ENCODE data around the gene COPS9. TPM values are rescaled to one million over a fixed set of nuclear protein-coding genes. Genes with fewer than 3 reads are reported as not detected.
A peak's percentile ranks its signal among the peaks of the same experiment; 100 is the strongest.

The COPS9 gene
- total RNA-seq, 4 donors from 2014 or later = 13.1 to 124 (median 72.1) TPM

DNA sequence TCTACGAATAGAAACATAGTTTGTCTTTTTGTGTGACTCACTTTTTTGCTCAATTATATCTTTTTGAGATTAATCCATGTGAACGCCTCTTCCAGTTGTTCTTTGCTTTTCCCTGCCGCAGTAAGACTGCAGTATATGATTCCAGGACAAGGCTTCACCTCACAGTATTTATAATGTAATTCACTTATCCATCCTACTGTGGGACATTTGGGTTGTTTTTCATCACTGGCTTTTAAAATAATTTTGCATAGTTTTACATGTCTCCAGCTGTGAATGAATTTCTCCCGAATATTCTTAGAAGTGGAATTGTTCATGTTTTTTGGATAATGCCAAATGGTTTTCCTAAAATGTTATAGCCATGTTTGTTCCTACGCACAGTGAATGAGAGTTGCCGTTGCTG lies 21.9 kb downstream of the COPS9 start:
- TF ChIP-seq, protein P1, sequence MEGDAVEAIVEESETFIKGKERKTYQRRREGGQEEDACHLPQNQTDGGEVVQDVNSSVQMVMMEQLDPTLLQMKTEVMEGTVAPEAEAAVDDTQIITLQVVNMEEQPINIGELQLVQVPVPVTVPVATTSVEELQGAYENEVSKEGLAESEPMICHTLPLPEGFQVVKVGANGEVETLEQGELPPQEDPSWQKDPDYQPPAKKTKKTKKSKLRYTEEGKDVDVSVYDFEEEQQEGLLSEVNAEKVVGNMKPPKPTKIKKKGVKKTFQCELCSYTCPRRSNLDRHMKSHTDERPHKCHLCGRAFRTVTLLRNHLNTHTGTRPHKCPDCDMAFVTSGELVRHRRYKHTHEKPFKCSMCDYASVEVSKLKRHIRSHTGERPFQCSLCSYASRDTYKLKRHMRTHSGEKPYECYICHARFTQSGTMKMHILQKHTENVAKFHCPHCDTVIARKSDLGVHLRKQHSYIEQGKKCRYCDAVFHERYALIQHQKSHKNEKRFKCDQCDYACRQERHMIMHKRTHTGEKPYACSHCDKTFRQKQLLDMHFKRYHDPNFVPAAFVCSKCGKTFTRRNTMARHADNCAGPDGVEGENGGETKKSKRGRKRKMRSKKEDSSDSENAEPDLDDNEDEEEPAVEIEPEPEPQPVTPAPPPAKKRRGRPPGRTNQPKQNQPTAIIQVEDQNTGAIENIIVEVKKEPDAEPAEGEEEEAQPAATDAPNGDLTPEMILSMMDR (IDR thresholded peaks at IDR 0.05) = no peak
- TF ChIP-seq EP300 (IDR thresholded peaks at IDR 0.05; ENCODE audit: low read depth) = no peak
- no peak for TF ChIP-seq POLR2A (IDR thresholded peaks at IDR 0.05)
- TF ChIP-seq POLR2AphosphoS5 (IDR thresholded peaks at IDR 0.05) = no peak
- H3K27me3 ChIP-seq = peaks cover 26% of the 10 kb centered on the region
- in situ Hi-C loops (cut with MboI; ENCODE audit: low pct_ligation_motif_present in 1 of 4, low pct_unique_long_range_greater_than_20kb in 1 of 4, low sequenced_read_pairs in 3 of 4) (no loop called here), intact Hi-C loops (cut with DNase I; ENCODE audit: low total_unique reads) (no loop called here)
- H3K27ac ChIP-seq = no peak overlapping the region
- no peak overlapping the region for H3K4me3 ChIP-seq
- no peaks in the 10 kb centered on the region for H3K4me1 ChIP-seq
- WGBS, 2 donors (ENCODE audit: low coverage in 1 of 2) = 78 to 80% methylated on average over 6 of the region's 6 CpGs
- H3K9me3 ChIP-seq = no peaks in the 10 kb centered on the region
- H3K36me3 ChIP-seq = no peaks in the 10 kb centered on the region
- no peak for DNase-seq

DNA sequence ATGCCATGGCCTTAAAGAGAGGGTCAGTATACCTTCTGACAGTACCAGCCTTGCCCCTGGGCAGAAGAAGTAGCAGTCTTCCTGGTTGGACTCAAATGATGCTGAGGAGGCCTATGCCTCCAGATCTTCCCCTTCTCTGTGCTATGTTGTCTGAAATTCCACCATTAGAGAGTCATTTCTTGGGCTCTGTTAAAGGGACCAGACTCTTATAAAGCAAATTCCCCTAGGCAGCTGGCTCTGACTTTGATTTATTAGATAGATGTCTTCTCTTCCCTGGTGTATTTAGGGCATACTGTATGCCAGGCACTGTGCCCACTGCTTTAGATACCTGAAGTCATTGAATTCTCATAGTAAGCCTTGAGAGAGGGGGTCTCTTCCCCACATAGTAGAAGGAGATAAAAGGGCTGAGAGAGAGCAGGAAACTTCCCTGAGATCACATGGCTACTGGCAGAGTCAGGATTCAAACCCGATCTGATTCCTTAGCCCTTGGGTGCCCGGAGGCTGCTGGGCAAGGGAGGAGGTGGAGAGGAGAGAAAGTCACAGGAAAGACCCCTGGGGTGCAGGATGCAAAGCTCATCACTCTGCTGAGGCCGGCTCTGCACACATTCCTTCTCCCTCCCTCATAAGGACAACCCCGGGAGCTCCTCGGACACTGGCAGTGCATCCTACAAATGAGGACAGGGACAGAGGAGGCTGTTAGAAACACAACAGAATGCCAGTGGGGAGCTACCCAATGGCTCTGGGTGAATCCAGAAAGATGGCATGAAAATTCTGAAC lies 23.0 kb downstream of the COPS9 start:
- no peak for DNase-seq
- no peaks in the 10 kb centered on the region for H3K4me1 ChIP-seq
- intact Hi-C loops (cut with DNase I; ENCODE audit: low total_unique reads) = no loop called here
- H3K36me3 ChIP-seq = no peaks in the 10 kb centered on the region
- TF ChIP-seq EP300 (IDR thresholded peaks at IDR 0.05; ENCODE audit: low read depth) (no peak), POLR2AphosphoS5 (IDR thresholded peaks at IDR 0.05) (no peak), POLR2A (IDR thresholded peaks at IDR 0.05) (no peak)
- TF ChIP-seq, protein P1 (IDR thresholded peaks at IDR 0.05) = no peak
- H3K9me3 ChIP-seq = no peaks in the 10 kb centered on the region
- no peak overlapping the region for H3K4me3 ChIP-seq
- in situ Hi-C loops (cut with MboI; ENCODE audit: low pct_ligation_motif_present in 1 of 4, low pct_unique_long_range_greater_than_20kb in 1 of 4, low sequenced_read_pairs in 3 of 4) = no loop called here
- no peak overlapping the region for H3K27ac ChIP-seq
- 0 to 39% methylated on average over 2 to 5 of the region's 5 CpGs for WGBS, 2 donors (ENCODE audit: low coverage in 1 of 2)
- H3K27me3 ChIP-seq = peaks cover 26% of the 10 kb centered on the region

DNA sequence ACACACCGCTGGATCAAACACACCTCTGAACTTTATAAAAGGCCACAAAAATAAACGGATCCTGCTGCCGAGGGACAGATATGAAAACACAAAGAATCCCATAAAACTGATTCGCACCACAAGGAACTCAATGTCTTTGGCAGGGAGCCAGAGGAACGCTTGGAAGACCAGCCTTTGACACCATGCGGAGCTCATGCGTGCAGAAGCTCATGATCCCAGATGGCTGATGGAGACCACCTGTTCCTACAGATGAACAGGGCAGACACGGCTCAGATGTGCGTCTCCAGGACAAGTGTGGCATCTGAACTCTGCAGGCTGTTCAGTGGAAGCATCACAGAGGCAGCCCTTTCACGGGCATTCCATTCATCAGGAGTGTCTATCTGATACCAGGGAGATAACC lies 24.9 kb downstream of the COPS9 start:
- DNase-seq = no peak
- Histone ChIP-seq H3K27ac (no peak overlapping the region), H3K36me3 (no peaks in the 10 kb centered on the region), H3K4me3 (no peak overlapping the region), H3K4me1 (no peaks in the 10 kb centered on the region), H3K9me3 (no peaks in the 10 kb centered on the region), H3K27me3 (peaks cover 26% of the 10 kb centered on the region)
- peak in 1 of 3 donors; percentile 27 for TF ChIP-seq POLR2AphosphoS5 (IDR thresholded peaks at IDR 0.05)
- TF ChIP-seq, protein P1 (IDR thresholded peaks at IDR 0.05) = no peak
- intact Hi-C loops (cut with DNase I; ENCODE audit: low total_unique reads) = no loop called here
- 45% methylated on average over 10 of the region's 10 CpGs; no CpG with 5 or more reads in 1 of the 2 donors for WGBS, 2 donors (ENCODE audit: low coverage in 1 of 2)
- in situ Hi-C loops (cut with MboI; ENCODE audit: low pct_ligation_motif_present in 1 of 4, low pct_unique_long_range_greater_than_20kb in 1 of 4, low sequenced_read_pairs in 3 of 4) = no loop called here

DNA sequence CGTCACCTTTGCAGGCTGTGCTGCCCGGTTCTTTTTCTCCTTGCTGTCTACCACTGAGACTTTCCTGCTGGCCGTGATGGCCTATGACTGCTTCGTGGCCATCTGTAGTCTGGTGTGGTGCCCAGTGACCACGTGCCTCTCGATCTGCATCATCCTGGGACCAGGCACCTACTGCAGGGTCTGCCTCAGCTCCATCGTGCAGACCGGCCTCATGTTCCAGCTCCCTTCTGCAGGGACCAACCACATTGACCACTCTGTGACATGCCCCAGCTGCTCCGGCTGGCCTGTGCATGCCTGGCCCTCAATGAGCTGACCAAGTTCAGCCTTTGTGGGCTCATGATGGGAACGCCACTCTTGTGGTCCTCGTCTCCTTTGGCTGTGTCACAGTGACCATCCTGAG lies 26.7 kb downstream of the COPS9 start:
- intact Hi-C loops (cut with DNase I; ENCODE audit: low total_unique reads) (no loop called here), in situ Hi-C loops (cut with MboI; ENCODE audit: low pct_ligation_motif_present in 1 of 4, low pct_unique_long_range_greater_than_20kb in 1 of 4, low sequenced_read_pairs in 3 of 4) (no loop called here)
- H3K27ac ChIP-seq = no peak overlapping the region
- TF ChIP-seq EP300 (IDR thresholded peaks at IDR 0.05; ENCODE audit: low read depth) (no peak), POLR2A (IDR thresholded peaks at IDR 0.05) (no peak), POLR2AphosphoS5 (IDR thresholded peaks at IDR 0.05) (no peak)
- no peak overlapping the region for H3K4me3 ChIP-seq
- no peaks in the 10 kb centered on the region for H3K9me3 ChIP-seq
- no peaks in the 10 kb centered on the region for H3K36me3 ChIP-seq
- DNase-seq = no peak
- no peaks in the 10 kb centered on the region for H3K4me1 ChIP-seq
- peaks cover 10% of the 10 kb centered on the region for H3K27me3 ChIP-seq
- 71 to 78% methylated on average over 6 to 10 of the region's 11 CpGs for WGBS, 2 donors (ENCODE audit: low coverage in 1 of 2)

DNA sequence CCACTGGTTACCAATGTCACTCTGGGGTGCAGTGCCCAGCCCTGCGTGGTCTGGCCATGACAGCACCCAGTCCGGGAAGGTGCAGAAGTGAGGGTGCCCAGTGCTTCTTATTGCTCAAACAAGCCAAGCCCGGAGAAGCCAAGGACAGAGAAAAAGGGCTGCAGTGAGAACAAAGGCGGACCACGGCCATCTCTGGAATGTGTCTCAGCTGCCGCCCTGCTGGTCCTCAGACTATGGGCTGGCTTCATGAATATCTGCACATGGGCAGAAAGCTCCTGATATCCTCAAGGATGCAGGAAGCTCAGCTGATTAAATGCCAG lies 28.7 kb downstream of the COPS9 start:
- TF ChIP-seq EP300 (IDR thresholded peaks at IDR 0.05; ENCODE audit: low read depth) = no peak
- no peak for TF ChIP-seq POLR2AphosphoS5 (IDR thresholded peaks at IDR 0.05)
- no peak for TF ChIP-seq POLR2A (IDR thresholded peaks at IDR 0.05)
- TF ChIP-seq, protein P1 (IDR thresholded peaks at IDR 0.05) = no peak
- Histone ChIP-seq H3K4me1 (no peaks in the 10 kb centered on the region), H3K36me3 (no peaks in the 10 kb centered on the region), H3K9me3 (no peaks in the 10 kb centered on the region), H3K27me3 (no peaks in the 10 kb centered on the region), H3K4me3 (no peak overlapping the region), H3K27ac (no peak overlapping the region)
- 70% methylated on average over 6 of the region's 6 CpGs; no CpG with 5 or more reads in 1 of the 2 donors for WGBS, 2 donors (ENCODE audit: low coverage in 1 of 2)
- DNase-seq = no peak
- intact Hi-C loops (cut with DNase I; ENCODE audit: low total_unique reads) = no loop called here
- in situ Hi-C loops (cut with MboI; ENCODE audit: low pct_ligation_motif_present in 1 of 4, low pct_unique_long_range_greater_than_20kb in 1 of 4, low sequenced_read_pairs in 3 of 4) = no loop called here

All from transverse colon (tissue), 4 donors.